SU-DHL-6 (cell line): Measurements from ENCODE around the gene PRDM16.

Source experiments
- H2AFZ ChIP-seq: fragments of 200-600 bp; sonication (generic); 2 replicates; pipeline ENCODE4 v1.6.1; 2014; ENCODE audit warnings: low read depth, mild to moderate bottlenecking, moderate library complexity, mixed read lengths, antibody characterized with exemption, low read length; ENCODE audit not compliant: severe bottlenecking
- H3F3A ChIP-seq: fragments of 200-600 bp; shearing (Covaris generic); 2 replicates; pipeline ENCODE4 v1.6.0; 2016; ENCODE audit warnings: antibody characterized with exemption, mild to moderate bottlenecking; ENCODE audit not compliant: insufficient read depth
- H3K27ac ChIP-seq: fragments of 200-600 bp; sonication (generic); 2 replicates; pipeline ENCODE4 v1.5.1; 2016; ENCODE audit warnings: low read depth, mild to moderate bottlenecking, low read length, moderate library complexity, mixed read lengths
- H3K27me3 ChIP-seq: fragments of 200-600 bp; sonication (generic), shearing (Covaris generic); 2 replicates; pipeline ENCODE4 v1.6.0; 2014; ENCODE audit warnings: mild to moderate bottlenecking, low read length
- H3K36me3 ChIP-seq: fragments of 200-600 bp; sonication (generic); 2 replicates; pipeline ENCODE4 v1.6.1; 2014; ENCODE audit warnings: mild to moderate bottlenecking, low read length, mixed read lengths
- H3K4me2 ChIP-seq: fragments of 300-600, 200-600 bp; shearing (Covaris generic), sonication (generic); 2 replicates; pipeline ENCODE4 v1.6.0; 2014; ENCODE audit warnings: low read length, low read depth, mild to moderate bottlenecking; ENCODE audit not compliant: poor library complexity, severe bottlenecking
- H3K4me3 ChIP-seq: fragments of 200-600 bp; sonication (generic); 2 replicates; pipeline ENCODE4 v1.5.1; 2014; ENCODE audit warnings: antibody characterized with exemption, low read length, mild to moderate bottlenecking, mixed read lengths; ENCODE audit not compliant: insufficient read depth, poor library complexity, severe bottlenecking
- H3K79me2 ChIP-seq: fragments of 200-600 bp; sonication (generic); 2 replicates; pipeline ENCODE4 v1.6.1; 2014; ENCODE audit warnings: mild to moderate bottlenecking, low read length, moderate library complexity; ENCODE audit not compliant: insufficient read depth
- H3K9ac ChIP-seq: fragments of 200-600 bp; sonication (generic); 2 replicates; pipeline ENCODE4 v1.7.0; 2014; ENCODE audit warnings: mild to moderate bottlenecking, low read length
- H3K9me2 ChIP-seq: fragments of 200-600 bp; sonication (generic); replicated peaks from 2 replicates; pipeline ENCODE4 v1.6.1; 2014; ENCODE audit warnings: low read length; ENCODE audit not compliant: insufficient read depth
- H3K9me3 ChIP-seq: fragments of 200-600 bp; sonication (generic); 2 replicates; pipeline ENCODE4 v1.6.1; 2014; ENCODE audit warnings: low read length, mixed read lengths; ENCODE audit not compliant: insufficient read depth
- H4K20me1 ChIP-seq: fragments of 200-600 bp; sonication (generic); 2 replicates; pipeline ENCODE4 v1.6.1; 2014; ENCODE audit warnings: low read depth, mild to moderate bottlenecking, antibody characterized with exemption, low read length, moderate library complexity, mixed read lengths
- CTCF ChIP-seq: fragments of 200-600 bp; sonication (generic); IDR thresholded peaks from one replicate; pipeline ENCODE4 v1.5.1; 2017; ENCODE audit warnings: antibody characterized with exemption, mild to moderate bottlenecking, low read length, moderate library complexity; ENCODE audit not compliant: insufficient read depth, poor library complexity, severe bottlenecking
- EZH2phosphoT487 ChIP-seq: fragments of 200-600 bp; sonication (generic), shearing (Covaris generic); conservative IDR thresholded peaks from 2 replicates; pipeline ENCODE4 v1.6.1; 2018; ENCODE audit warnings: mild to moderate bottlenecking, antibody characterized with exemption, low read length, moderate library complexity, mixed read lengths

Gene PRDM16

GRCh38 chr1:3485016-3485415, 416.0 kb downstream of the PRDM16 start:
- no peak overlapping the region for H2AFZ ChIP-seq
- H3K9me3 ChIP-seq = no peaks in the 10 kb centered on the region
- no peaks in the 10 kb centered on the region for H3K27me3 ChIP-seq
- no peak overlapping the region for H3K4me3 ChIP-seq
- H3K4me2 ChIP-seq = no peak overlapping the region
- no peaks in the 10 kb centered on the region for H3K36me3 ChIP-seq
- H3K9ac ChIP-seq = no peak overlapping the region
- no peak overlapping the region for H3K27ac ChIP-seq
- no peak for TF ChIP-seq EZH2phosphoT487
- no peak for TF ChIP-seq CTCF
- H3F3A ChIP-seq = no peaks in the 10 kb centered on the region
- H3K9me2 ChIP-seq = no peaks in the 10 kb centered on the region
- no peaks in the 10 kb centered on the region for H3K79me2 ChIP-seq
- no peaks in the 10 kb centered on the region for H4K20me1 ChIP-seq
